HG03432 (cell line): ENCODE results near the gene MACROH2A2.

Experiments used
- ATAC-seq: cut with Tn5 transposase; IDR thresholded peaks from one replicate; pipeline ENCODE4 v1.9.1; 2021; ENCODE audit warnings: mild to moderate bottlenecking, moderate library complexity; ENCODE audit not compliant: unreplicated experiment

The MACROH2A2 gene

DNA sequence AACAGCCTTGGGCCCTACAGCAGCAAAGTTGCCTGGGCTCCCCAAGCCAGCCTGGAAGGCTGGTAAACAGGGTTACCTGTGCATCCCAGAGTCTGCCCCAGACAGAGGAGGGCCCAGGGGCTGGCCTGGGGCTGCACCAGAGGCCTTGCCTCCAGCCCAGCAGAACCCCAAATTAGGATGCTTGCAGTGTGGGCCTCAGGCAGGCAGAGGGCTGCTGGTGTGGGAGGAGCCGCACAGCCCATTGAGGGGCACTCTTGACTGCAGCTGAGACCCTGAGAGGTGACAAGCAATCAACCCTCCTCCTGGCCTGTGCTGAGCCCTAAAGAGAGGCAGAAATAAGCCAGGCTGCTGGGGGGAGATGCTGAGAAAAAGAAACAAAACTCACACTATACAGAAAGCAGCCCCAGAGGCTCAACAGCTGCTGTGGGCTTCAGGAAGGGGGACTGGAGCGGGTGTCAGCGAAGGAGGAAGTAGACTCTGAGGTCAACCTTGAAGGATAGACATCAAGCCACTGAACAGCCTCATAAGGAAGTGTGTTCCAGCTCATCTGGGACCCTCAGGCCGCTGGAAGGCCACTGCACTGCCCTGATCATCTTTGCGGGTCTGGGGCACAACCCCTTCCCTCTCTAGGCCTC lies 73.4 kb downstream of the MACROH2A2 start:
- no peak for ATAC-seq

DNA sequence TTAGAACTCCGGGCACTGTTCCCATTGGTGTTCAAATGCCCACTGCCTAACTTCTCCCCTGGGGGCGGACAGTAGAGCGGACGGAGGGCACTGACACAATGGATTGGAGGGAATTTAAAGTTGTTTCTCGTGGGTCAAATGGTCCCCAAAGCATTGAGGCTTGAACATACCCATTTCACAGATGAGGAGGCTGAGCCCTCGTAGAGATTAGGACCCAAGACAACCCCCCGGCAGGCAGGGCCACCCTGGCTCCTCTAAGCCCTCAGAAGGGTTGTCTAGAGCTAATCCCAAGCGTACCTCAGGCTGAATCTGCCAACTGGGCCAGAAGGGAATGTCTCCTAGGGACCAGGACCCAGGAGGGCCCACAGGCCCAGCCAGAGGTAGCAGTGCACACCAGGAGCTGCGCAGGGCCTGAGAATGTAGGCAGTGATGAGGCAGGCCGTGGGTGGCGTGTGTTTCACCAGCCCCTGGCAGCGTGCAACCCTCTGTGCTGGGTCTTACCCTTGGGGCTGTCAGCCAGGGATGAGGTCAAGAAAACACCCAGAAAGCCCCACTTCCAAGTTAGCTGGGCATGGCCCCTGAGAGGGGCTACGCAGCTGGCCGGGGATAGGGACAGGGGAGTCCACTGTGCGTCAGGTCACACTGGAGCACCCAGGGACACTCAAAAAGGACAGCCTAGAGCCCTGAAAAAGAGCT lies 74.2 kb downstream of the MACROH2A2 start:
- no peak for ATAC-seq

DNA sequence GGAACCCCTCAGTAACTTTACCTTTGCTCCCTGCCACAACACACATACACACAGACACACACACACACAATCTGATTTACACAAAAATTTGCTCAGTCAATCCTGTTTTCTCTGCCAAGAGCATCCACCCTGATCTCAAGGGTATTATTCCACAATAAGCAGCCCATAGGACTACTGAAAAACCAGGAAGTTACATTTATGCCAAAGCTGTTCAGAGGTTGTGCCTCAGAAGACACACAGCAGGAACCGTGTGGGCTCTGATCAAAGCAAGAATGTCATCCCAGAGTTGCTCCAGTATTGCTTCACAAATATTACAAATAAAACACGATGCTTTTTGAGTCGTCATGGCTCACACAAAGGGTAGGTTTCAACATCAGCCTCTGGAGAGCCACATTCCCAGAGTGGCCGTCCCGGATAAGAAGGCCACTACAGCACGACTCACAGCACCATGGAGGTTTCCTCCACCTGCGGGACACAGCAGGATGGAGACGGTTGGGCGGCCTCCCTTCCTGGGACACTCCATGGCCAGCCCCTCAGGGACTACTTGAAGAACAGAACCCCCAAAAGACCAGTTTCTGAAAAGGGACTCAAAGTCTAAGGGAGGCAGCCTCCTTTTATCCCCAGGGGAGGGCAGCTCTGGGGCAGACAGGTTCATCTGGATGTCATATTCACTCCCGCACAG lies 78.4 kb downstream of the MACROH2A2 start:
- ATAC-seq = no peak

DNA sequence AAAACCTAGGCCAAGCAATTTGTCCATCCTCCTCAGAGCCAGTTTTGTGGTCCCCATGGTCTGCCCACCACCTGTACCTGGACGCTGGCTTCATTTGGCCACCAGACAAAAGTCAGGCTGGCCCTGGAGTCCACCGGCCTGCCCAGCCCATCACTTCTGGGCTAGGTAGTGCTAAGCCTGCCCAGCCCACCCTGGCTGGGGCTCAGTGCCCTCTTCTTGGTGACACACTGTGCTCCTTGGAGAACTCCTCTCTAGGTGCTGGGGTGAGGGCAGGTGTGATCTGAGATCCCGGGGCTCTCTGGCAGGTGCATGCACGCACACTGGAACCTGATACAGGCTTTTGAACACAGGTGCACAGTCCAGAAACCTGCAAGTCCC lies 78.9 kb downstream of the MACROH2A2 start:
- ATAC-seq = no peak

DNA sequence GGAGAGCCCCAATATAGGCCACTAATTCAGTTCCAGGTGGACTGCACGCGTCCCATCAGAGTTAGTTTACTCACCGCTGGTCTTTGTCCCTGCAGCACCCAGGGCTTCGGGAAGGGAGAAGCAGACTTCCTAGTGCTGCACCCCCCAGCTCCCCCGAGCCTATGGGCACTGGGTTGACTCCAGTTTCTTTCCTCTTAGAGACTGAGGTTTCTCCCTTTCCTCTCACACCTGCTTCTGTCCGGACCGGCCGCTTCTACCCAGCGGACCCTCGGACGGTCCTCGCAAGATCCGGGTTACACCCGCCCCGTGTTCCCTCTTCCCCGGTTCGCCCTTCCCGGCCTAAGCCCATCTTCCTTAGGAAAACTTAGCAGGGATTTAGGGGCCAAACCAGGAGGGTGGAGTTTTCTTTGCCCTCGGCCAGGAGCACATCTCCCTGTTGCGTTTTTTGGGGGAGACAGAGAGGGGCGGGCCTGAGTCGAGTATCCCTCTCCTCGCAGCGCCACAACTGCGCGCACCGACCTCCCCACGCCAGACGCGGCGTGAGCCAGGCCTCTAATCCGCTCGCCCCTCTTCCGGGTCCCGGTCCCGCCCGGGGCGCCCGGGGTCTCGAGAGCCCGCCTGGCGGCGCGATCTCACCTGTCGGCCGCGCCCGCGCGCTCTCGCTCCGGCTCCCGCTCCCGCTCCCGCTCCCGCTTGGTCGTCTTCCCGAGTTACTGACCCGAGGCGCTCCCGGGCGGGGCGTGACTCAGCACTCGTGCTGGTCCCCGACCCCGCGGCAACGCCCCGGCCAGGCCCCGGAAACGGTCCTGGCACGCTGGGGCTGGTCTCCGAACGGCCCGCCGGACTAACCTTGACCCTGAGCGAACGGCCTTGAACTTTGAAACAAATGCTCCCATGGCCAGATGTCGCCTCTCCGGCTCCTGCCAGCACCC lies 79.7 kb downstream of the MACROH2A2 start, which contains the start of gene AIFM2:
AIFM2 (minus strand) TSS at position 728 of the 932 bp plus-strand sequence. CDS start 8,741 bp downstream, outside the sequence.
- peak; percentile 82 for ATAC-seq

DNA sequence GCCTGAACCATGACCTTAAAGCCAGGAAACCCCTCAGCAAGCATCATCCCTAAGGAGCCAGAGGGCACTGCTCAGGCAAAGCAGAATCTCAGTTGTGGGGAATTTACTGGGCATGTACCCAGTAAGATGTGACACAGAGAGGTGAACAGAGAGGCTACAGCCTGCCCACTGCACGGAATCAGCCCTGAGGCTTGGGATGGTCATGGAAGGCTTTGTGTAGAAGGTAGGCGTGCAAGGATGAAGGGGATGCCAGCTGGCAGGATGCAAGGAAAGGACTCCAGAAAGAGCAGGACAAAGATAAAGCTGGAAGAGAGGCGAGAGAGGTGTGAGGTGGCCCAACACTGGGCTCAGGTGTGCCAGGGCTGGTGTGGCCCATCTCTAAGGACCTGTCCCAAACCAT lies 82.4 kb downstream of the MACROH2A2 start:
- no peak for ATAC-seq

DNA sequence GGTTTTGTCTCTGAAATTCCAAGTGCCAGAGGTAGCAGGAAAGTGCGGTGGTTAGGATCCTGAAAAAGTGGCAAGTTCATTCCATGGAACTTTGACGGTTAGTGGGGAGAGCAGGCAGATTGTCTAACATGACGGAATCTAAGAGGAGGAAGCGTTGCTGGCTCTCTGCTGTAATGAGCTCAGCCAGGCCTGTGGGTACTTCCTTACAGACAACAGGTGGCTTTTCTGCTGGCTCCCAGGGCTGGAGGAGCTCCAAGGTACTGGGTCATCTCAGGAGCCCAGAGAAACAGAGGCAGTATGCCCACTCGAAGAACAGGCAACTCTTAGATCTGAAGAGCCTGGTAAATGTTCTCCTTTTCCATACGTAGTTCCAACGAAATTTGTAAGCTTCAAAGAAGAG lies 83.0 kb downstream of the MACROH2A2 start:
- no peak for ATAC-seq

DNA sequence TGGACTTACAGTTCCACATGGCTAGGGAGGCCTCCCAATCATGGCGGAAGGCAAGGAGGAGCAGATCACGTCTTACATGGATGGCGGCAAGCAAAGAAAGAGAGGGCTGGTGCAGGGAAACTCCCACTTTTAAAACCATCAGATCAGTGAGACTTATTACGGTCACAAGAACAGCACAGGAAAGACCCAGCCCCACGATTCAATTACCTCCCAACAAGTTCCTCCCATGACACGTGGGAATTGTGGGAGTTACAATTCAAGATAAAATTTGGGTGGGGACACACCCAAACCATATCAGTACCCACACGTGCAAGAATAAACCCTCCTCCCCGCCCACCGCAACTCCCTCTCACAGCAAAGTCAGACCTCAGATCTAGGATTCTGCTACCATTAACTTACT lies 84.5 kb downstream of the MACROH2A2 start:
- ATAC-seq = no peak

DNA sequence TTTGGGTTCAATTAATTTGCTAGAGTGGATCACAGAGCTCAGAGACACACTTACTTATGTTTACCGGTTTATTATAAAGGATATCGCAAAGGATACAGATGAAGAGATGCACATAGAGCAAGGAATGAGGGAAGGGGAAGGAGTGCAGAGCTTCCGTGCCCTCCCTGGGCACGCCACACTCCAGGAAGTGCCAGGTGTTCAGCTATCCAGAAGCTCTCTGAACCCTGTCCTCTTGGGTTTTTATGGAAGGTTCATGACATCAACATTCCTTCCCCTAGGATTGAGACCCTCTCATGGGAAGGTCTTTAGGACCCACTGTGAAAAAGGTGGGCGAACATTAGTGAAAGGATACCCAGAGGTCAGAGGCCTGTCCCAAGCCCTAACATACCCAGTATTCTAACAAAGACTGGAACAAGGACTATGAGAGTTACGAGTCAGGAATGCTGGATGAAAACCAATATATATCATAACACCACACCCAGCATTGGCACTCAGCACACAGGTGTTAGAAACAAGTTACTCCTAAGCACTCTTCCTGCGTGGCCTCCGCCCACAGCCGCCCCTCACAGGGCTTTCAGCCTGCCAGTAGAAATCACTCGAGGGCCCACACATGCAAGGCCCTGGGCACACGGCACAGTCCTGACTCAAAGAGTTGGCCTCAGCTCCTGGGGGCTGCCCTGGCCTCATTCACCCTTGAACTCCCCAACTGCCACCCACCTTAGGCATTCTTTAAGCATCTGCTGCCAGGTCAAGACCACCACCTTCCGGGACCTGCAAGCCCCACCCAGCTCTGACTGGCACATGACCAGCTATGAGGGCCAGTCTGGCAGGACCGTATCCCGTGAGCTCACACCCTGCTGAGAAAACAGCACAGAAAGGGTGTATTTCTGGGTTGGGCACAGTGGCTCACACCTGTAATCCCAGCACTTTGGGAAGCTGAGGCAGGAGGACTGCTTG lies 85.6 kb downstream of the MACROH2A2 start:
- ATAC-seq = no peak

DNA sequence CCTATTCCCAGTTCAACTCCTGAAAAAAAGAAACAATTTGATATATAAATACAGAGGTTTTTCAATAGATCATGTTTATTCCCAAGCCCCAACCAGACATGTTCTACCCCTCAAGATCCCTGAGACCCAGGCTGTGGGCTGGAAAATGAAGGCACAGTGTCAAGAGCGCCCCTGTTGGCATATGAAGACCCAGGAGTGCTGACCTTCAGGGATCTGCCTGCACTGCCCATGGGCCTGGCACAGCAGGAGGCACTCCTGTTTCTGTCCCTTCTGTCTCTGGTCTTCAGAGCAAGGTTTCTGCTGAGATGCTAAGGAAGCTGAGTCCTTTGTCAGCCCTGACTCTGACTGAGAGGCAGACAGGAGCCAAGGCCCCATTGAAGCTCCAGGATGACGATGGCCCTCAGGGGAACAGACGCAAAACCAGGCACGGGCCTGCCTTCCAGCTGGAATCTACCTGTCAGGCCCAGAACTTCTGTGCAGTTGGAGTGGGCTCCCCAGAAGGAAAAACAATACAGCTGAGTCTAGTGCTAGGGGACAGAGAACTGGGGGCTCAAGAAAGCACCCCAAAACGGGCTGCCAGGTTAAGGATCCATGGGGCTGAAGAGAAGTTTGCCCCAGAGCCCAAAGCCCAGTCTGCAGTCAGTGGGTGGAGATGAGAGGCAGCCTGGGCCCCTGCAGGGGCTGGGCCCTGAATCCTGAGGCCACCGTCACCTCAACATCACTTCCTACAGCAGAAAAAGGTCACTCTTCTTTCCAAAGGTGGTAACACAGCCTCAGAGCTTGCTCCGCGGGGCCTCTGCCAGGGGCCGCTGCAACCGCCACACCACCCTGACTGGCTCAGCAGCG lies 86.7 kb downstream of the MACROH2A2 start:
- no peak for ATAC-seq

DNA sequence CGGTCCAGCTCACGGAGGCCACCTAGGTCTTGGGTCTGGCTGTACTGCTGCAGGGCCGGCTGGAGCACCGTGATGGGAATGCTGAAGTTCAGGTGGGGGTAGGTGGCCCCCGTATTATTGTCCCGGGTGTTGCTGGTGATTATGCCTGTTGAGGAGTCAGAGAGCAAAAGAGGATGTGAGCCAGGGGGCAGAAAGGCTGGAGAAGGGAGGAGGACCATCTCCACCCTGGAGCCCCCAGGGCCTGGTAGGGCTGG lies 87.3 kb downstream of the MACROH2A2 start:
- no peak for ATAC-seq

DNA sequence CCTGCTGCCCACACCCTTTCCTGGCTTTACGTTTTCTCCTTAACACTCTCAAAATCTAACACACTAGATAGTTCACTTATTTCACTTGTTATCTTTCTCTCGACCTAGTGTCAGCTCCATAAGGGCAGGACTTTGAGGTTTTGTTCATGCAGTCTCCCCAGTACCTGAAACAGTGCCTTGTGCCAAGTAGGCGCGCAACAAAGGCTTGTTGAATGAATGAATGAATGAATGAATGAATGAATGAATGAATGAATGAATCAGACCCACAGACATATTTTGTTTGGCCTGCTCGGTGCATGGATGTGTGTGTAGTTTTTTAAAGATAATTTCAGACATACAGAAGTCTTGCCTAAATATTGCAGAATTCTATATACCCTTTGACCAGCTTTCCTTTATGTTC lies 87.7 kb downstream of the MACROH2A2 start:
- no peak for ATAC-seq

DNA sequence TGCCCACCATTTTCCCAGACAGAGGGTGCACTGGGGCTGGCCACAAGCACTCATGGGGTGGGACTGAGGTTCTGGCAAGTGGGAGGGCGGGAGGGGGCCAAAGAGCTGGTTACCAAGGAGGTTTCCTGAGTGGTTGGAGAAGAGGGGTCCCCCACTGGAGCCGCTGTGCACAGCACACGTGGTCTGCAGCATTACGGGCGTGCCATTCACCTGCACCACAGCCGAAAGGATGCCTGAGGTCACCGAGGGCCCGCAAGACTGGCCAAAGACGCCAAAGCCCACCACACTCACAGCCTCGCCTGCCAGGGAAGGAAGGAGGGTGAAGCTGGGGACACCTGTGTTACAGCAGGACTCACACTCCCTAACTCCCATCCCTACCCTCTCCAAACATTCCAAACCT lies 89.9 kb downstream of the MACROH2A2 start:
- no peak for ATAC-seq

DNA sequence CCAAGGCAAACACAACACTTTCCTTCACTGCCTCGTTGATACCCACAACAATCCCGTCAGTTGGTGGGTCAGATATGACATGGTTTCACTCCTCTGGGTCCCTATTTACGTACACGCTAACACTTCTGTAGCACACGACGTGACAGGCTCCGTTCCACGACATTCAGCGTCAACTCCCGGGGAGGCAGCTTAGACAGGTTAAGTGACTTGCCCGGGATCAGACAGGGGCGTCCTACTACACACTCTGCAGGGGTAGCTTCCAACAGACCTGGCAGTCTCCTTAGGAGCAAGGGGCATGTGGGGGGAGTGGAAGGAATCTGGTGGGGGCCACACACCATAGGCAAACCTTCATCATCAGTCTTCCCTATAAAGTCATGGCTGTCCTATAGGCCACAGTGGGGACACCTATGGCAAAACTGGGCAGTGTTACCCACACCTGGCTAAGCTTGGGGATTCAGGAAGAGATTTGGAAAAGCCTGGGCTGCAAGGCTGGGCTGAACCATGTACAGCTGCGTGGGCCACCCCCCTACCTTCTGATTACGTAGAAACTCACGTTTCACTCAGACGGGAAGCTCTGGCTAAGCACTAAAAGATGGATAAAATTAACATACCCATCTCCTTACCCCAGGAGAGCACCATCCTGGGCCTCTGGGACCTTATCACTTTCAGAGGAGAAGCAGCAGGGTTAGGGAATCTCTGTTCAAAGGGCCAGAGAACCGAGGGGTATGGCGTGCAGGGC lies 91.9 kb downstream of the MACROH2A2 start:
- no peak for ATAC-seq

DNA sequence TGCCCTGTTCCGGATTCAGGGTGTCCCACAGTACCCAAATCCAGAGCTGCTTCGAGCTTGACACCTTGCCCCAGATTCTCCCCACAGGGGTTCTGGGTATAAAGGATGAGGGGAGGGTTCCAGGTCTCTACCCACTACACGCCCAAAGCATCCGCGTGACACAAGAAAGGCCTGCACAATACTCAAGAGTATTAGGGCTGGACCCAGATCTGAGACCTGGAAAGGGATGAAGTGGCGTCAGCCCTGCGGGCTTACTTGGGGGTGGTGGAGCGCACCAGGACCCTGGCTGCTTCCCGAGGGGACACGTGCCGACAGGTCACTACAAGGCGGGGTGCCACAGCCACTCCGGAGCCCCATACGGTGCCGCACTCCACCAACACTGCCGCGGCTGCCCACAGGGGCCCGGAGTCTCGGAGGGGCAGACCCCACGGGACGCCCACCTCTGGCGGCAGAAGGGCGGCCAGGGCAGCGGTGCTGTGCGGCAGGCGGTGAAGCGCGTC lies 92.6 kb downstream of the MACROH2A2 start:
- peak; percentile 17 for ATAC-seq

DNA sequence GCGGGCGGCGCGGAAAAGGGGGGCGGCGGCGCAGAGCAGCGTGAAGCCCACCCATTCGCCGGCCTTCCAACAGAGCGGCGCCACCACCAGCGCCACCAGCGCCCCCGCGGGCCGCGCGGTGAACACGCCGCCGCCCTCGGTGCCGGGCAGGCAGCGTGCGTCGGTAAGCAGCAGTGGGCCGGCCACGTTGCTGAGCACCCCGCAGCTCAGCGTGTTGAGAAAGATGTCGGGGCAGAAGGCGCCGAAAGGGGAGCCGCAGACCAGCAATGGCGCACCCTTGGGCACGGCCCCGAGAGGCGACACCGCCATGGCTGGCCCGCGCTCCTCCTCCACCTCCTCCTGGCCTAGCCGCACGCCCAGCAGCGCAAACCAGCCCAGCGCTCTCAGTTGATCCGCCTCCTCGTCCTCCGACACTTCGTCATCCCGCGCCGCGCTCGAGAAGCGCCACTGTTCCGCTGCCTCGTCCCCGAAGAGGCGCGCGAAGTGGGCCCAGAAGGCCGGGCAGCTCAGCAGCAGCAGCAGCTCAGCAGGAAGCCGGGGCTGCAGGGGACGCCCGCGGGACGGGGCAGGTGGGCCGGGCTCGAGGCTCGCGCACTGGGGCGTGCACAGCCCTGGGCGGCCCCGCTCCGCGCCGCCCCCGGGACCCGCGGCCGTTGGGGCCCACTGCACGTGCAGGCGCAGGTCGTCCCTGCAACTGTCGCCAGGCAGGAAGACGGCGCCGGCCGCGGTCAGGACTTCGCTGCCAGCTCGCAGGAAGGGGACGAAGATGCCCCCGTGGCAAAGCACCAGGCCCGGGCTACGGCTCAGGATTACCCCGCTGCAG lies 93.2 kb downstream of the MACROH2A2 start:
- peak; percentile 60 for ATAC-seq

DNA sequence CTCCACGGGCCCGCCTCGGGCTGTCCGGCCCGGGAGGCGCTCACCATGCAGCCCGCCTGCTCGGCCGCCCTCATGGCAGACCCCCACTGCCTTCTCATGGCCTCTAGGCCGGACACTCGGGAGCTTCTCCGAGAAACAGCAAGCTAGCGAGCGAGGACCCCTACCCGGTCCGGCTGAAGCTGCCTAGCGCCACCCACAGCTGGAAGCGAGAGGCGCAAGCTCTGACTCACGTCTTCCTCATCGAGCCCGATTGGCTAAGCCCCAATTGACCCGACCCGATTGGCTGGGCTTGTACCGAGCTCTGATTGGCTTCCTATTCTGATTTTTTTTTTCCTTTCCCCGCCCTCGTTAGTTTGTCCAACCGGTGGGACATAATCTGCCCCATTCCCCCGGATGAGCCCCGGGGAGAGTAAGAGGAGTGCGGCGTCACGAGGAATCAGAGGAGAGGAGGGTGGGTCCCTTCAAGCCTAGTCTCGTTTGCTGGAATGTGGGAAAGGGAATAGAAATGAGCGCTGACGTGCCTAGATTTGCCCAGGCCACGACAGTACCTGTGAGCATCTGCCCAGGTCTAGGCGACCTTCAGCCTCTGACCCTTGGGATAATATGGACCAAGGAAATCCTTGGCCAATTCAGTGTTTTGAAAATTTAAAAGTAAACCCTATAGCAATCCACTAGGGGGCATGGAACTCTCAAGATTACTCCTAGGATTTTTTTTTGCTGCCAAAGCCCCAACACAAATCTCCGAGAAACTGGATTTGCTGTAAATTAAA lies 94.0 kb downstream of the MACROH2A2 start, which contains the start of gene TYSND1:
TYSND1 (minus strand) TSS at position 212 of the 770 bp plus-strand sequence; CDS start at position 98, 114 bp downstream.
- peak; percentile 92 for ATAC-seq
